BE2C (cell line): ENCODE data around the gene PRDM16.

Source experiments
- DNase-seq: peaks from one replicate; pipeline ENCODE4 v3.0.0-alpha.2; 2020
- H3K27me3 ChIP-seq: fragments of 250-450 bp; sonication (Bioruptor Pico); 2 replicates; pipeline ENCODE4 v1.5.1; 2020; ENCODE audit warnings: mild to moderate bottlenecking
- H3K36me3 ChIP-seq: fragments of 250-450 bp; sonication (Bioruptor Pico); 2 replicates; pipeline ENCODE4 v1.5.1; 2020; ENCODE audit warnings: mild to moderate bottlenecking
- H3K4me1 ChIP-seq: fragments of 250-450 bp; sonication (Bioruptor Pico); 2 replicates; pipeline ENCODE4 v1.5.1; 2020
- H3K4me3 ChIP-seq: 2 replicates; pipeline ENCODE4 v1.5.1; 2011; ENCODE audit warnings: low read depth, low read length
- H3K9me3 ChIP-seq: fragments of 250-450 bp; sonication (Bioruptor Pico); 2 replicates; pipeline ENCODE4 v1.5.1; 2020
- TF ChIP-seq, protein P1 (sequence below): IDR thresholded peaks from 2 replicates; pipeline ENCODE4 v1.5.1; 2012; ENCODE audit warnings: mild to moderate bottlenecking, low read depth, low read length

Gene PRDM16

DNA sequence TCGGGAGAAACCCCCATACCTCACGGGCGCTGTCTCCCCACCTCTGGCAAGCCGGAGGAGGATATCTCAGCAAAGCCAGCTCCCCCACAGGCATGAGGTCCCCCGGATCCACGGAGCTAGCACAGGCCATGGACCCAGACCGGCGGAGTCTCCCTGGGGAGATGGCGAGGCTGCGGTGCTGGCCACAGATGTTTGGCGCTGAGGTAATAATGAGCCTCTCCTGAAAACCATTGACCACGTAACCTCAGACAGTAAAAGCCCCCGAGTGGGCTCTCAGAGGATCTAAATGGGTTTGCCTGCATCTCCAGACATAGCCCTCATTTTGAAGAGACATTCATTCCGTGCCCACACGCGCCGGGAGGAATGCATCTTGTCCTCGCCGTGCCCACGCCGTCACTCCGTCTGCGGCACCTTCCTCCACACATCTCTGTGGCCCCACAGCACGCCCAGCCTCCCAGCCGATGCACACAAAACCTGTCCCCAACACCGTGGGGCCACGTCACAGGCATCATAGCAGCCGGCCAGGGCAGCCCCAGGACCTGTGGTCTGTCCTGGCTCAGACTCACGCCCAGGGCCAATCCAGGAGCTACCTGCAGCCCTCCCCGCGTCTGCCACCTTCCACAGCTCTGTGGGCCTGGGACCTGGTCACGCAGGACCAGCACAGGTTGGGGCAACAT is 150.9 kb downstream of the PRDM16 start:
- DNase-seq: peak; percentile 14
- peaks cover 21% of the 10 kb centered on the region for H3K27me3 ChIP-seq
- H3K4me1 ChIP-seq: no peaks in the 10 kb centered on the region
- TF ChIP-seq, protein P1, sequence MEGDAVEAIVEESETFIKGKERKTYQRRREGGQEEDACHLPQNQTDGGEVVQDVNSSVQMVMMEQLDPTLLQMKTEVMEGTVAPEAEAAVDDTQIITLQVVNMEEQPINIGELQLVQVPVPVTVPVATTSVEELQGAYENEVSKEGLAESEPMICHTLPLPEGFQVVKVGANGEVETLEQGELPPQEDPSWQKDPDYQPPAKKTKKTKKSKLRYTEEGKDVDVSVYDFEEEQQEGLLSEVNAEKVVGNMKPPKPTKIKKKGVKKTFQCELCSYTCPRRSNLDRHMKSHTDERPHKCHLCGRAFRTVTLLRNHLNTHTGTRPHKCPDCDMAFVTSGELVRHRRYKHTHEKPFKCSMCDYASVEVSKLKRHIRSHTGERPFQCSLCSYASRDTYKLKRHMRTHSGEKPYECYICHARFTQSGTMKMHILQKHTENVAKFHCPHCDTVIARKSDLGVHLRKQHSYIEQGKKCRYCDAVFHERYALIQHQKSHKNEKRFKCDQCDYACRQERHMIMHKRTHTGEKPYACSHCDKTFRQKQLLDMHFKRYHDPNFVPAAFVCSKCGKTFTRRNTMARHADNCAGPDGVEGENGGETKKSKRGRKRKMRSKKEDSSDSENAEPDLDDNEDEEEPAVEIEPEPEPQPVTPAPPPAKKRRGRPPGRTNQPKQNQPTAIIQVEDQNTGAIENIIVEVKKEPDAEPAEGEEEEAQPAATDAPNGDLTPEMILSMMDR: no peak
- peak overlapping the region; percentile 8 for H3K4me3 ChIP-seq
- no peaks in the 10 kb centered on the region for H3K9me3 ChIP-seq
- H3K36me3 ChIP-seq: no peaks in the 10 kb centered on the region

DNA sequence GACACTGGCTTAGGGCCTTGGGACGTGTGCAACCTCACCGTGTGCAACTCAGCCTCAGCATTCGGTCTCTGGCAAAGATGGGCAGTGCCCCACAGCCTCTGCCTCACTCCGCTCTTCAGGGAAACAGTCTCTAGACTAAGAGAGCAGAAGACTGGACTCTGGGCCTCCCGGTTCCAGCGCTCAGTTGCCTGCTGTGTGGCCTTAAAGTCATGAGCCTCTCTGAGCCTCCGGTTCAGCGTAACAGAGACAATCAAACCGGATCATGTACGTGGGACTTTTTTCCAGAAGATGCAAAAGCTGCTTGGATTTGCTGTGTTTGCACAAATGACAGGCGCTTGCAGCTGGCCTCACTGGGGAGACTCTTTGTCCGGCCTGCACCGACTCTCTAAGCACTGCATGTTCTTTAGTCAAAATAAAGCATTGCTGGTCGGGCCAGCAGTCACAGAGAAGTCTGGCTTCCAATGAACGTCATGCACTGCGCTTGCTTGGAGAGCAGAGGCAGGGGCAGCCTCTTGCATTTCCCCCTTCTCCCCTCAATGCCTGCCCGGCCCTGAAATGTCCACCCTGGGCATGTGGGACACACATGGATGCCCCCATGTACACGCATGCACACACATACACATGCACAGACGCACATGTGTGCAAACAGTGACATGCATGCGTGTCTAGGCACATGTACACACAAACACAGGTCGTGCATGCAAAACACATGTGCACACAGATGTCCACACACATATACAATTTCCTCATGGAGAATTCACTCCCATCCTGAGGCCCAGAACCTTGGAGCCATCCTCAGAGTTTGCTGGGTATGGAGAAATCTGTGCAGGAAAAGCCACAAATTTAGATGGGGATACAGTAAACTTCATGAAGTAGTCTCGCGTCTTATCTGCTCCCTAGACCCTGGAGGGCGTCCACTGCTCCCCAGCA is 152.4 kb downstream of the PRDM16 start:
- TF ChIP-seq, protein P1: no peak
- Histone ChIP-seq H3K9me3 (no peaks in the 10 kb centered on the region), H3K36me3 (no peaks in the 10 kb centered on the region), H3K4me3 (no peak overlapping the region), H3K27me3 (peaks cover 27% of the 10 kb centered on the region), H3K4me1 (no peaks in the 10 kb centered on the region)
- no peak for DNase-seq

DNA sequence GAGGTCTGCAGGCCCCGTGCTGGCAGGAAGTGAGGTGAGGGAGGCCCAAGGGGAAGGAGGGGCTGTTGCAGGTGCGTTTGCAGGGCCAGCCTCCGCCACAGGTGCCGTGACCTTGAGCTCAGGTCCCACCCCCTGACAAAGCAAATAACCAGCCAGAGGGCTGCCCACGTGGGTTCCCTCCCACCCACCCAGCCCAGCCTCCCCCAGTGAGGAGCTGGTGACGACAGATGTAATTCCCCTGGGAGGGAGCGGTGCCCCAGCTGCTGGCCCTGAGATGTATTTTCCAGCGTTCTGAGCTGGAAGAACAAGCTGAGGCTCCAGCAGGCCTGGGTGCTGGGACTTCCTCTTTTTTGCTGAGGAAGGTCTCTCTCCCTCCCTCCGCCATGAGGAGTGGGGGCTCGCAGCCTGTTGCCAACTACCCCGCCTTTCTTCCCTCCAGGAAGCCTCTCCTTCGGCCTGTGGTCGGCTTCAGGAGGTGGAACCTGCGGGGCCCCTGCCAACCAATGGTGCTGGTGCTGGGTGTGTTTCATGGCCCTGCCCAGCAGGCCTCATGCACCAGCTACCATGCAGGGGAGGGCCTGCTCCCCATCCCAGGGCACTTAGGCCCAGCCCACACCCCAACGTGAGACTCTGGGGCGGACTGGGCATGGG is 153.2 kb downstream of the PRDM16 start:
- Histone ChIP-seq H3K36me3 (no peaks in the 10 kb centered on the region), H3K4me3 (no peak overlapping the region), H3K9me3 (no peaks in the 10 kb centered on the region), H3K27me3 (peaks cover 33% of the 10 kb centered on the region), H3K4me1 (no peaks in the 10 kb centered on the region)
- TF ChIP-seq, protein P1: no peak
- no peak for DNase-seq

DNA sequence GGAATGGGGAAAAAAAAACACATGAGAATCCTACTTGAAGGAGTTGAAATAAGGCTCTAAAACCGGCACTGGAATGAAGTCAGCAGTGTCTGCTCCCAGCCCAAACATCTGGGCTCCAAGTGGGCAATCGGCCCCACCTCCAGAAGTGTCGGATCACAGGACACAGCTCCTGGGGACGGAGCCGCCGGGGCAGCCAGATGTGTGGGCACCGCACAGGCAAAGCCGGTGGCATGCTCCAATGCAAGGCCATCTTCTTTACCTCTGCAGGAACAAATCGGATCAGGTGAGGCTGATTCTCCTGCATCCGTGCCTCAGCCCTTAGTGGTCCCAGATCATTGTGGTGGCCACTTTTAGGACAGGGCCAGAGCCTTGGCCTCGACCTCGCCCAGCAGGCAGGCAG is 156.7 kb downstream of the PRDM16 start:
- Histone ChIP-seq H3K4me3 (no peak overlapping the region), H3K27me3 (peaks cover 26% of the 10 kb centered on the region), H3K36me3 (no peaks in the 10 kb centered on the region), H3K9me3 (no peaks in the 10 kb centered on the region), H3K4me1 (no peaks in the 10 kb centered on the region)
- TF ChIP-seq, protein P1: no peak
- no peak for DNase-seq

DNA sequence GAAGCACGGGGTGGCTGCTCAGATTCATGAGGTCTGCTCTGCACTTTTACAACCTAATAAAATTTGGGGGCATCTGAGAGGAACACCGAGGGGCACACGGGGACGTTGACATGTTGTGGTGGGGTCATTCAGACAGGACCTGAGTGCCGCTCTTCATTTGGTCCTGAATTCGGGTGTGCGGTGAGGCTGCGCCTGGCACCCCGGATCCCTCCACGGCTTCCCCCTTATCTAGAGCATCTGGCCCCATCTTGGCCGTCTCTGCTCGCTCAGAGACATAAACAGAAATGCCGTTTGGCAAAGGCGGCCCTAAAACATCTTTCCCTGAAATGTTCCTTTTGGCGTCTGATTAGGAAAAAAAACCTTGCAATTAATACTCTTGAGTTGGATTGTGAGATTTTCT is 157.2 kb downstream of the PRDM16 start:
- DNase-seq: no peak
- TF ChIP-seq, protein P1: no peak
- Histone ChIP-seq H3K36me3 (no peaks in the 10 kb centered on the region), H3K4me3 (no peak overlapping the region), H3K27me3 (peaks cover 28% of the 10 kb centered on the region), H3K9me3 (no peaks in the 10 kb centered on the region), H3K4me1 (no peaks in the 10 kb centered on the region)
